Neural crest cell (in vitro differentiated cells): ENCODE results near the gene ELOVL7. TPM values are rescaled to one million over a fixed set of nuclear protein-coding genes. Genes with fewer than 3 reads are reported as not detected.
"Not testable (repeated sequence)": the region's sequence is repeated elsewhere in the genome, so short reads cannot be mapped to it uniquely, and the experiment has no call there.

Experiments used
- DNase-seq: peaks from one replicate; pipeline ENCODE4 v3.0.0; 2021; ENCODE audit warnings: low read depth, mixed read lengths, low spot score
- H3K27ac Mint-ChIP-seq: one replicate; pipeline ENCODE4 v1.8.0; 2021; ENCODE audit warnings: mild to moderate bottlenecking, mixed read lengths; ENCODE audit not compliant: unreplicated experiment
- H3K27me3 Mint-ChIP-seq: 2 replicates; pipeline ENCODE4 v1.8.0; 2021; ENCODE audit warnings: low read depth, mild to moderate bottlenecking, mixed read lengths
- H3K36me3 Mint-ChIP-seq: 2 replicates; pipeline ENCODE4 v1.8.0; 2021; ENCODE audit warnings: low read depth, mild to moderate bottlenecking, mixed read lengths
- H3K4me1 Mint-ChIP-seq: 2 replicates; pipeline ENCODE4 v1.8.0; 2021; ENCODE audit warnings: mixed read lengths
- H3K4me3 Mint-ChIP-seq: one replicate; pipeline ENCODE4 v1.8.0; 2021; ENCODE audit warnings: mild to moderate bottlenecking, mixed read lengths
- H3K9me3 Mint-ChIP-seq: 2 replicates; pipeline ENCODE4 v1.8.0; 2021; ENCODE audit warnings: mixed read lengths
- CTCF ChIP-seq: fragments of 200-600 bp; sonication (generic); conservative IDR thresholded peaks from 2 replicates; pipeline ENCODE4 v1.5.0; 2021; ENCODE audit warnings: antibody characterized with exemption, mild to moderate bottlenecking
- total RNA-seq: library from RNA; stranded (reverse); gene quantifications from 2 replicates; pipeline ENCODE4 v1.2.1, GENCODE V29; 2021

Gene ELOVL7
- total RNA-seq, 1 donor from 2014 or later: 0.42 TPM

- TF ChIP-seq CTCF: no peak
Observed at GRCh38 chr5:60805463-60805862, 38.6 kb downstream of the ELOVL7 start.

GRCh38 chr5:60803712-60804111 is 40.4 kb downstream of the ELOVL7 start:
- Mint-ChIP-seq H3K27me3 (no peaks in the 10 kb centered on the region), H3K27ac (no peak overlapping the region), H3K36me3 (no peaks in the 10 kb centered on the region), H3K9me3 (peaks cover 4% of the 10 kb centered on the region), H3K4me3 (no peak overlapping the region), H3K4me1 (no peaks in the 10 kb centered on the region)
- no peak for TF ChIP-seq CTCF
- DNase-seq: no peak

More at GRCh38 chr5:60805463-60805862, 38.6 kb downstream of the ELOVL7 start:
- no peak overlapping the region for H3K27ac Mint-ChIP-seq
- no peak overlapping the region for H3K4me3 Mint-ChIP-seq
- H3K27me3 Mint-ChIP-seq: no peaks in the 10 kb centered on the region
- no peaks in the 10 kb centered on the region for H3K36me3 Mint-ChIP-seq
- H3K9me3 Mint-ChIP-seq: peaks cover 2% of the 10 kb centered on the region
- no peak for DNase-seq
- H3K4me1 Mint-ChIP-seq: no peaks in the 10 kb centered on the region

GRCh38 chr5:60802986-60803385 is 41.1 kb downstream of the ELOVL7 start:
- no peaks in the 10 kb centered on the region for H3K36me3 Mint-ChIP-seq
- TF ChIP-seq CTCF: no peak
- no peak overlapping the region for H3K4me3 Mint-ChIP-seq
- DNase-seq: no peak
- H3K4me1 Mint-ChIP-seq: no peaks in the 10 kb centered on the region
- H3K9me3 Mint-ChIP-seq: peaks cover 4% of the 10 kb centered on the region
- no peak overlapping the region for H3K27ac Mint-ChIP-seq
- H3K27me3 Mint-ChIP-seq: peaks cover under 1% of the 10 kb centered on the region

- H3K36me3 Mint-ChIP-seq: no peaks in the 10 kb centered on the region
- H3K27ac Mint-ChIP-seq: no peak overlapping the region
- H3K9me3 Mint-ChIP-seq: peaks cover 2% of the 10 kb centered on the region
- no peak for DNase-seq
- H3K27me3 Mint-ChIP-seq: peaks cover 3% of the 10 kb centered on the region
- TF ChIP-seq CTCF: no peak
- no peaks in the 10 kb centered on the region for H3K4me1 Mint-ChIP-seq
- no peak overlapping the region for H3K4me3 Mint-ChIP-seq
Observed at GRCh38 chr5:60802226-60802625, 41.8 kb downstream of the ELOVL7 start.

GRCh38 chr5:60797482-60798153 is 46.5 kb downstream of the ELOVL7 start:
- Mint-ChIP-seq H3K4me3 (no peak overlapping the region), H3K27ac (no peak overlapping the region), H3K36me3 (no peaks in the 10 kb centered on the region), H3K9me3 (peaks cover 2% of the 10 kb centered on the region), H3K27me3 (peaks cover 3% of the 10 kb centered on the region), H3K4me1 (no peaks in the 10 kb centered on the region)
- no peak for DNase-seq
- no peak for TF ChIP-seq CTCF

- H3K4me1 Mint-ChIP-seq, H3K36me3 Mint-ChIP-seq, H3K9me3 Mint-ChIP-seq, DNase-seq, H3K4me3 Mint-ChIP-seq, H3K27me3 Mint-ChIP-seq, H3K27ac Mint-ChIP-seq: not testable (repeated sequence)
Observed at GRCh38 chr5:60795424-60795950, 48.6 kb downstream of the ELOVL7 start.
